Frontal cortex (tissue), 4 donors: ENCODE measurements around the gene LRIG2. TPM values are rescaled to one million over a fixed set of nuclear protein-coding genes. Genes with fewer than 3 reads are reported as not detected.
"Not testable (repeated sequence)": the region's sequence is repeated elsewhere in the genome, so short reads cannot be mapped to it uniquely, and the experiment has no call there.

Experiments used
- DNase-seq, 2 donors: peaks; one replicate each; pipeline ENCODE4 v3.0.0; 2012; ENCODE audit warnings: low spot score in 2 of 2
- FAIRE-seq: peaks from 2 replicates; lab custom pipeline; 2012; peaks lifted over from hg19 to GRCh38; lab: Jason Lieb, UNC
- total RNA-seq: library from RNA; depleted of rRNA; stranded (reverse); fragments of >200 nt; gene quantifications from one replicate; pipeline ENCODE4 v1.2.3, GENCODE V29; 2014
- donor health status: control.
- donor health status: control.
- donor health status: control.

The LRIG2 gene, protein sequence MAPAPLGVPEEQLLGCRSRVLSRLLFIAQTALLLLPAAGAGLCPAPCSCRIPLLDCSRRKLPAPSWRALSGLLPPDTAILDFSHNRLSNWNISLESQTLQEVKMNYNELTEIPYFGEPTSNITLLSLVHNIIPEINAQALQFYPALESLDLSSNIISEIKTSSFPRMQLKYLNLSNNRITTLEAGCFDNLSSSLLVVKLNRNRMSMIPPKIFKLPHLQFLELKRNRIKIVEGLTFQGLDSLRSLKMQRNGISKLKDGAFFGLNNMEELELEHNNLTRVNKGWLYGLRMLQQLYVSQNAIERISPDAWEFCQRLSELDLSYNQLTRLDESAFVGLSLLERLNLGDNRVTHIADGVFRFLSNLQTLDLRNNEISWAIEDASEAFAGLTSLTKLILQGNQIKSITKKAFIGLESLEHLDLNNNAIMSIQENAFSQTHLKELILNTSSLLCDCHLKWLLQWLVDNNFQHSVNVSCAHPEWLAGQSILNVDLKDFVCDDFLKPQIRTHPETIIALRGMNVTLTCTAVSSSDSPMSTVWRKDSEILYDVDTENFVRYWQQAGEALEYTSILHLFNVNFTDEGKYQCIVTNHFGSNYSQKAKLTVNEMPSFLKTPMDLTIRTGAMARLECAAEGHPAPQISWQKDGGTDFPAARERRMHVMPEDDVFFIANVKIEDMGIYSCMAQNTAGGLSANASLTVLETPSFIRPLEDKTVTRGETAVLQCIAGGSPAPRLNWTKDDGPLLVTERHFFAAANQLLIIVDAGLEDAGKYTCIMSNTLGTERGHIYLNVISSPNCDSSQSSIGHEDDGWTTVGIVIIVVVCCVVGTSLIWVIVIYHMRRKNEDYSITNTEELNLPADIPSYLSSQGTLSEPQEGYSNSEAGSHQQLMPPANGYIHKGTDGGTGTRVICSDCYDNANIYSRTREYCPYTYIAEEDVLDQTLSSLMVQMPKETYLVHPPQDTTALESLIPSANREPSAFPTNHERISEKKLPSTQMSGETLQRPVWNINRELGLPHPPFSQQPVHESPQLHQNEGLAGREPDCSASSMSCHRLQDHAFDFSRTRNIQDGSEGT
- total RNA-seq = 28.1 TPM

DNA sequence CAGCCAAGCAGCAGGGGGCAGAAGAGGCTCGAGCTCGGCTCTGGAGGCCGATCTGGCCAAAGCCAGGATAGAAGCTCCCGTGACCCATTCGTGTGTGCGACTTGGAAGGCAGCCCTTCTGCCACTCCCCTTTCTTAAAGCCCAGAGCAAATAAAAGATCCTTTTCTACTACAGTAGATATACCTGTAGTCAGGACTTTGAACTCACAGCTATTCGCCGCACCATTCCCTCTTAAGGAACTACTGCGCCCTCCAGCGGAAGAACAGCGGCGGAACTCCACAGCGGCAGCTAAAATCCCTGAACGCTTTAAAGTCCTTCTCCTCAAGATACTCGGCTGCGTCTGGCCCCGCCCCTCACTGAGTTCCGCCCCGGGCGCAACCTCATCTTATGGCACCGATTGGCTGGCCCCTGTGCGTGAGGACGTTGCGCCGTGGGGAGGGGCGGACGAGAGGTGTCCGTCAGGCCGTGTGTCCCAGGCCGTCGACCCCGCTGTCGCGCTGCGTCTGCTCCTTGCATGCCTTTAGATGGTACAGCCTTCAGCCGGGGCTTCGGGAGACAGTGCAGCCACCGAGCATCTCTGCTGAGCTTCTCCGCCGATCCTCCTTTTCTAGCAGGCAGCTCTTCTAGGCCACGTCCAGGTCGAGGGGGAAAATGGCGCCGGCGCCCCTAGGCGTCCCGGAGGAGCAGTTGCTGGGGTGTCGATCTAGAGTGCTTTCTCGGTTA is at the start of gene LRIG2:
Gene LRIG2, plus strand, starts transcription at position 442 of the 722 bp plus-strand sequence. Its CDS starts 209 bp downstream, at position 651.
- DNase-seq = peak; percentile 81 to 89
- no peak for FAIRE-seq

DNA sequence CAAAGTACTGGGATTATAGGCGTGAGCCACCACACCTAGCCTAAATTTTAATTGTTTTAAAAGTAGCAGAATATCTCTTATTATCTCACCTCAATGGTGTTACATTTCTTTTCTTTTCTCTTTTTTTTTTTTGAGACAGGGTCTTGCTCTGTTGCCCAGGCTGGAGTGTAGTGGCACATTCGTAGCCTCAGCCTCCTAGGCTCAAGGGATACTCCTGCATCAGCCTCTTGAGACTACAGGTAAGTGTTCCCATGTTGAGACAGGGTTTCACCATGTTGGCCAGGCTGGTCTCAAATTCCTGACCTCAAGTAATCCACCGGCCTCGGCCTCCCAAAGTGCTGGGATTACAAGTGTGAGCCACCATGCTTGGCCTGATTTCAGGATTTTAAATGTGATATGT is 49.7 kb upstream of the LRIG2 start:
- not testable (repeated sequence) for FAIRE-seq, DNase-seq

DNA sequence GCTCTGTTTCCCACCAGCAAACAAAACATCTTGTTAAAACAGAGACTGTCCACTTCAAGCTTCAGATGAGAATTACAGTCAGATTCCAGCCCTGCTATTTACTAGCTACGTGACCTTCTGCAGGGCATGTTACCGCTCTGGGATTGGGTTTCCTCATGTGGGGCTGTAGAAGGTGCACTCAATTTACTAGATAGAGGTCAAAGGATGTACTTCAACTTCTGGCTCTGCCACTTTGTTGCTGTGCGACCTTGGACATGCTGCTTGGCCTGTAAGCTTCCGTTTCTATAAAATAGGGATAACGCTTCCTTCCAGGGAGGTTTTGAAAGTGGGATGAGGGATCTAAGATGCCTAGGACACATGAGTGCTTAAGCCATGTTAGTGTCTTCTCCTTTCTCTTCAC is 46.0 kb upstream of the LRIG2 start:
- no peak for DNase-seq
- FAIRE-seq = no peak

DNA sequence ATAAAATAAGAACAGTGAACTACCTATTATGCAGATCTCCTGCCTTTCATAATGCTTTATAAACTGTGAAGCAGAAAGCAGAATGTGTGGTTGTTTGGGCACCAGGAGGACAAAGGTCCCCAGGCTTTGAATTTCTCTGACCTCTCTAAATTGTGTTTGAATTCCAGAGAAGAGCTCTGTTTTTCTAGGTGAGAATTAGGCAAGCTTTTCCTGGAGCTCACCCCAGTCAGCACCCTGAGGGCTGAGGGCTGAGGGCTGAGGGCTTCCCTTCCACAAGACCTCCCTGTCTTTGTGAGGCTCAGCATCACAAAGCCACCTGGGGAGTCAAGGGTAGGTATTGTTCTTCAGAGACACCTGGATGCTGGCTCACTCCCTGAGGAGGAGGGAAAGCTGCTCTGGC is 45.5 kb upstream of the LRIG2 start:
- DNase-seq = no peak
- FAIRE-seq = no peak

DNA sequence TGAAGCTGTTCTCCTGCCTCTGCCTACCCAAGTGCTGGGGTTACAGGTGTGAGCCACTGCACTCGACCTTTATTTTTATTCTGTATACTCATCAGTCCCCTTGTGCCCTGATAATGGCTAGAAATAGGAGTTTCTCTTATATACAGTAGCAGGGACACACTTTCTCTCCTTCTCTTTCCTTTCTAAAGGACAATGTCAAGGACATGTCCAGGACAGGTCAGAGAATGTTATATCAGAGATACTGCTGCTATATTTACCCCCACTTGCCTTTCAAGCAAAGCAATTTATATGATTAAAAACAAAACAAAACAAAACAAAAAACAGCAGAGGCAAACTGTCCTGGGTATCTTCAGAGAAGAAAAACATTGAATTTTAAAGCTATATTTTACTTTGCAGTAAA is 43.2 kb upstream of the LRIG2 start:
- FAIRE-seq = no peak
- DNase-seq = no peak

DNA sequence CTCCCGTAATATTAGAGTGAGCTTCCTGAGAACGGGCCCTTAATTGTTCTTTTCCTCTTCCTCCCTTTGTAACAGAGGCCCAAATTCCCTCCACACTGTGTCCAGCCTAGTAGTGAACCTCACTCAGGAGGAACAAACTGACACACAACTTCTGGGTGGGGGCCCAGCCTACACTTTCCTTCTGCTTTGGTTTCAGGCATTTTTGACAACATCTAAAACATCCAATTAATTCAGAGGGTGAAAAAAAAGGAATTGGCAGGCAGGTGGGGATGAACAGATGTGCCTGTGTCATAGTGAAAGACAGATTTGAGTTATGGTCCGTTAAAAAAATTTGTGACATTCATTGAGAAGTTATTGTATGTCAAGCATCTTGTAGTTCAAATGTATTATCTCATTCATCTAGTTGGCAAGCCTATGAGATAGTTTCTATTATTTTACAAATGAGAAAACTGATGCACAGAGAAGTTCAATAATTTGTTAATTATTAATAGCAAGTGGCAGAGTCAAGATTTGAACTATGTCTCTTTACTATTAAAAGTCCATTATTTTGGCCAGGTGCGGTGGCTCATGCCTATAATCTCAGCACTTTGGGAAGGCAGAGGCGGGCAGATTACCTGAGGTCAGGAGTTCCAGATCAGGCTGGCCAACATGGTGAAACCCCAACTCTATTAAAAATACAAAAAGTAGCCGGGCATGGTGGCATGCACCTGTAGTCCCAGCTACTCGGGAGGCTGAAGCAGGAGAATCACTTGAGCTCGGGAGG is 41.6 kb upstream of the LRIG2 start:
- DNase-seq (no peak), FAIRE-seq (no peak)

DNA sequence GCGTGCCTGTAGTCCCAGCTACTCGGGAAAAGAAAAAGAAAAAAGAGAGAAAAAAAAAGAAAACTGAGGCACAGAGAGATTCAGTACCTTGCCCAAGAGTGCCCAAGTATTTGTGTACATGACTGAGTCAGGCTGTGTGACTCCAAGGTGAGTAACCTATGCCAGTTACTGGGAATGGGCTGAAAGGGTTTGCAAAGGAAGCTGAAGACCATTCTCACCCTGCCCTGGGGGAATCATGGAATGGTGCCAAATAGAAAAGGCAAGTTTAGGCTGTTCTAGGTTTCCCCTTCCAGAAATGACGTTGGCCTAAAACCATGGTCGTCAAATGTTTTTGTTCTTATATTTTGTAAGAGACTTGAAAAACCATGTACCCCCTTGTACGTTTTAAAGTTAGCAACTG is 37.9 kb upstream of the LRIG2 start:
- FAIRE-seq = no peak
- DNase-seq = no peak

DNA sequence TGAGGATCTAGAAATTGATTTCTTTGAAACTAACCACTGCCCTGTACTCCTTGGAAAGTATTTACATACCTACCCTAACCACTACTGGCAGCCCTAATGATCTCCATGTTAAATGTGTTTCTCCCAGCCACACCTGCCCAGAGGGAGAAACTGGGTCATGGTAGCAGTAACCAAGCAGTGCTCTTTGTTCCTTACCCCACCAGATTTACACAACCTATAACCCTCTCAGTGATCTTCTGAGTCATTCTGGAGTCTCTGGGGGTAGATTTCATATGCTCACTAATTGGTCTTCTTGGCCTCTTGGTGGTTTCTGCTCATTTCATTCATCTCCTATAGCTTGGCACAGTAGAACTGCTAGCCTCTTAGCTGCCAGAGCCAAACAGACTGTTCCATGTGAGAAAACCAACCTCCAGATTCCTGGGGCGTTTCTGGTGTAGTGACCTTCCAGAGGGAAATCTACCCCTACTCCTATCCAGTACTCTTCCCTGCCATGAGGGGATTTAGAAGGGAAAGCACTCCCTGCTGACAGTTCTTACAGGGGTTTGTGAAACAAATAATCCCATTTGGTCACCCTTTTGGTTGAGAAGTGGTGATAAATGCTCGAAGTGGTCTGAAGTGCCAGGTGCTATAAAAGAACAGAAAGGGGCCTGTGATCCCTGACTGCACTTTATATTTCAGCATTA is 36.2 kb upstream of the LRIG2 start:
- no peak for FAIRE-seq
- no peak for DNase-seq

DNA sequence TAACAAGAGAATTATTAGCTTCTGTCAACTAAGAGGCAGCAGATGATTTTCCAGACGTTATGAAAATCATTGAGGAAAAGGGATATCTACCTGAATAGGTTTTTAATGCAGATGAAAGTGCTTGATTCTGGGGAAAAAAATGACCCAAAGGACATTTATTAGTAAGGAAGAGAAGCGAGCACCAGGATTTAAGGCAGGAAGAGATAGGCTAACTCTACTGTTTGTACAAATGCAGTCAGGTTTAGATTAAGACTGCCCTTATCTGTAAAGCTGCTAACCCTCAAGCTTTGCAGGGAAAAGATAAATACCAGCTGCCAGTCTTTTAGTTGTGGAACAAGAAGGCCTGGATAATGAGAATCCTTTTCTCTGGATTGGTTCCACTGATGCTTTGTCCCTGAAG is 33.0 kb upstream of the LRIG2 start:
- no peak for DNase-seq
- no peak for FAIRE-seq

DNA sequence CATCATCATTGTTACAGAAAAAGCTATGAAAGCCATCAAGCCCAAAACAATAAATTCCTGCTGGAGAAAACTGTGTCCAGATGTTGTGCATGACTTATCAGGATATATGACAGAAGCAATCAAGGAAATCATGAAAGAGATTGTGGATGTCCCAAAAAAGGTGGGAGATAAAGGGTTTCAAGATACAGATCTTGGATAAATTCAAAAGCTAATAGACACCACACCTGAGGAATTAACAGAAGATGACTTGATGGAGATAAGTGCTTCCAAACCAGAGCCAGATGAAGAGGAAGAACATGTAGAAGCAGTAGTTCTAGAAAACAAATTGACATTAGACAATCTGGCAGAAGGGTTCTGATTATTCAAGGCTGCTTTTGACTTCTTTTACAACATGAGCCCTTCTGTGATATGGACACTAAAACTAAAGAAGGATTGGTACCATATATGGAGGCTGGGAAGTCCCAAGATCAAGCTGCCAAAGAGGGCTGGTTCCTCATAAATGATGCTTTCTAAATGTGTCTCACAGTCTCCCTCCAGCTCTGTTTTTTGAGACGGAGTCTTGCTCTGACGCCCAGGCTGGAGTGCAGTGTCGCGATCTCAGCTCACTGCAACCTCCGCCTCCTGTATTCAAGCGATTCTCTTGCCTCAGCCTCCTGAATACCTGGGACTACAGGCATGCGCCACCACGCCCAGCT is 32.1 kb upstream of the LRIG2 start:
- DNase-seq (no peak), FAIRE-seq (no peak)

DNA sequence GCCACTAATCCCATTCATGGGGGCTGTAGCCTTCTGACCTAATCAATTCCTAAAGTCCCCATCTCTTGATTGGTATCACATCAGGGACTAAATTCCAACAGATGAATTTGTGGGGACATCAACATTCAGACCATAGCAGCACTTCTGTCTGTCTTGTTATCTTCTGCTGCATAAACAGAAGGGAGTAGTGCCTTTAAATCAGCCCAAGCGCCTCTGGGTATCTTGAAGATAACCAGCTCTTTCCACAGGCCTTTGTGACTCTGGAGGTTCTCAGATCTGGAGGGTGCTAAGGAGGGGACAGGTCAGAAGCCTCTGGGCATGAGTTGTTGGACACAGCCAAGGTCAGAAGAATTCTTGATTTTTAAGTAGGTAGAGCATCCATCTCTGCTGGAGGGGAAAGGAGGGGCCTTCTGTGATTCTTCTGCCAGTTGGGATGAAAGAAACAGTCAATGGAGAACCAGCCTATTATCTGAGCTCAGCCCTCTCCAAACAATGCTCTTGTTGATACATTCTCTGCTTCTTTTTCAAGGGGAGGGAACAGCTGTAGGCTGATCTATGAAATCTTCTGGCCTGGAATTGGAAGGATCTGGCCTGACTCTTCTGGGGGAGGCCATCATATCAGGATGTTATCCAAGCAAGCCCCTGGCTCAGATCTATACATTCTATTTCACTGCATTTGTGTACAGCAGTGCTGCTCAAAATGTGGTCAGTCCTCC is 31.3 kb upstream of the LRIG2 start:
- peak; percentile 29 to 41 for DNase-seq
- FAIRE-seq = no peak

DNA sequence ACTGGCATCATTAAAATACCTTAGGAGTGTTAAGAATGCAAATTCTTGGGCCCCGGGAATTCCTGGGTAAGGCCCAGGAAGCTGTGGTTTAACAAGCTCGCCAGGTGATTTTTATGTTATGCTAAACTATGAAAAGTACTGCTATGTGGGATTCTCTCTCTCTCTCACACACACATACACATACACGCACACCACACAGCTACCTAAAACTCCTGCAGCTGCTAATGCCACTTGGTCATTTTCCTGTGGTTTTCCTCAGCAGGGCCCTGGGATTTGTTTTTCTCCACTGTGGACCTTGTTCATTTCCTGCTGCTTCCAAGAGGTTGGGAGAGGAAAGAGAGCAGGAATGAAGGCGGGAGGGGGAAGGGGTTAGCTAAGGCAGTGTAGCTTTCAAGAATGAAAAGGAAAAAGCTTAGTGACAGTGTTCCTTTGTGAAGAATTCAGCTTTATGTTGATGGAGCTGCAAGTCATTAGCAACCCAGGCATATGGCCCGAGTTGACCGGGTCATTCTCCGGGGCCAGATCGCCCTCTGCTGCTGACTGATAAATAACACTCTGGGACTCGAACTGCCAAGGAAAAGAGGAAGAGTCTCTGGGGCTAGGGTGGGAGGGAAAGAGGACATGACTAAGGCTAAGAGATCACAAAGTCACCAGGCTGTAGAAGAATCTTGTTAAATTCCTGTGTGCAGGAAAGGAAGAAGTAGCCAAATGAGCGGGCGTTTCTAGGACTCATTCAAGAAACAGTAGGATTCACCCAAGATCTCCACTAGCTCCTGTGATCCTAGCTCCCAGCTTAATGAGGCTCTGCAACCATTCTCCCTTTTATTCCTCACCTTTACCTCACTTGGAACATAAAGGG is 30.5 kb upstream of the LRIG2 start:
- FAIRE-seq = no peak
- DNase-seq = peak; percentile 63 to 67

DNA sequence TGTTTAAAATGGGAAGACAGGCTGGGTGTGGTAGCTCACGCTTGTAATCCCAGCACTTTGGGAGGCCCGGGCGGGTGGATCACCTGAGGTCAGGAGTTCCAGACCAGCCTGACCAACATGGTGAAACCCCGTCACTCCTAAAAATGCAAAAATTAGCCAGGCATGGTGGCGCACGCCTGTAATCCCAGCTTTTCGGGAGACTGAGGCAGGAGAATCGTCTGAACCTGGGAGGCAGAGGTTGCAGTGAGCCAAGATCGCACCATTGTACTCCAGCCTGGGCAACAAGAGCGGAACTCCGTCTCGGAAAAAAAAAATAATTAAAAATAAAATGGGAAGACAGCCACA is 29.9 kb upstream of the LRIG2 start:
- FAIRE-seq, DNase-seq: not testable (repeated sequence)

DNA sequence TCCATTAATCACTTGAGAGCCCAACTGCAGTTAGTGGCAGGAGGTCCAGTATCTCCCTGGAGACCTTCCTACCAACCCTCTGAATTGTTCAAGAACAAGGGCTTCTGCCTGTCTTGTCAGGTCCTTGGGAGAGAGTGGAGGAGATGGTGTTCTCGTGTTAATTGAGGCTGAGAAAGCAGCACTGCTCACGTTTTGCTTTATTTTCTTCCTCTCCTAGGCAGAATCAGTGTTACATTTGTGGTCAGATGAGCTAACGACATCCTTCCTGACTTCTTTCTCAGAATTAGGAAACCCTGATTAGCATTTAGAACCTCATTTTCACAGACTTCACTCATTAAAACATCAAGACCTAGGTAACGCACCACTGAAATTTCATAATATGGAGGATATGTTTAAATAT is 26.4 kb upstream of the LRIG2 start:
- FAIRE-seq (no peak), DNase-seq (no peak)

DNA sequence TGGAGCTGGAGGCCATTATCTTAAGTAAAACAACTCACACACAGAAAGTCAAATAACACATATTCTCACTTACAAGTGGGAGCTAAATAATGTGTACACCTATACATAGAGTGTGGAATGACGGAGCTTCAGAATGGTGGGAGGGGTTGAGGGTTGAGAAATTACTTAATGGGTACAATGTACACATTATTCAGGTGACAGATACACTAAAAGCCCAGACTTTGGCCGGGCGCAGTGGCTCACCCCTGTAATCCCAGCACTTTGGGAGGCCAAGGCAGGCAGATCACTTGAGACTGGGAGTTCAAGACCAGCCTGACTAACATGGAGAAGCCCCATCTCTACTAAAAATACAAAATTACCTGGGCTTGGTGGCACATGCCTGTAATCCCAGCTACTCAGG is 24.9 kb upstream of the LRIG2 start:
- FAIRE-seq = no peak
- no peak for DNase-seq

DNA sequence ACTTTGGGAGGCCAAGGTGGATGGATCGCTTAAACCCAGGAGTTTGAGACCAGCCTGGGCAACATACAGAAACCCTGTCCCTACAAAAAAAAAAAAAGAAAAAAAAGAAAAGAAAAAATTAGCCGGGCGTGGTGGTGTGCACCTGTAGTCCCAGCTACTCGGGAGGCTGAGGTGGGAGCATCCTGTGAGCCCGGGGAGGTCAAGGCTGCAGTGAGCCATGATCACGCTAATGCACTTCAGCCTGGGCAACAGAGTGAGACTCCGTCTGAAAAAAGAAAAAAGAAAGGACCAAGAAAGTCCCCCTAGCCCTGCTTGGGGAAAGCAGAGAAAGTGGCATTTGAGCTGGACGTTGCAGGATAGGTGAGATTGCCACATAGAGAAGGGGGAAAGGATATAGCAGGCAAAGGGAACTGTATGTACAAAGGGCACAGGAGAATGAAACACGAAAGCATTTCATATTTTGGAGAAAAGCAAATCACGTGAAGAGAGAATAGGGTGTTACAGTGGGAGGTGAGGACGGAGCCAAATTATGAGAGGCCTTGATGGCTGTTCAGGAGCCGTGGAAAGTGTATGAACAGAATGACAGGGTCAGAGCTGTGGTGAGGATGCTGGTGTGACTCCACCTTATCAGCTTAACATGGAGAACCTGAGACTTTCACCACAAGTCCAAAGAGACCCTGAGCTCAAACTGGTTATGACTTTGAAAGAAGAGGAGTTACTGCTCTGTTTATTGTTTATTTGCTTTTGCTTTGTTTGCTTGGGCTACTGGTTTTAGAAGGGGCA is 19.5 kb upstream of the LRIG2 start:
- no peak for FAIRE-seq
- no peak for DNase-seq
